Measurements from ENCODE around the gene OFD1.
A peak's percentile ranks its signal among the peaks of the same experiment; 100 is the strongest.

Gene OFD1

DNA sequence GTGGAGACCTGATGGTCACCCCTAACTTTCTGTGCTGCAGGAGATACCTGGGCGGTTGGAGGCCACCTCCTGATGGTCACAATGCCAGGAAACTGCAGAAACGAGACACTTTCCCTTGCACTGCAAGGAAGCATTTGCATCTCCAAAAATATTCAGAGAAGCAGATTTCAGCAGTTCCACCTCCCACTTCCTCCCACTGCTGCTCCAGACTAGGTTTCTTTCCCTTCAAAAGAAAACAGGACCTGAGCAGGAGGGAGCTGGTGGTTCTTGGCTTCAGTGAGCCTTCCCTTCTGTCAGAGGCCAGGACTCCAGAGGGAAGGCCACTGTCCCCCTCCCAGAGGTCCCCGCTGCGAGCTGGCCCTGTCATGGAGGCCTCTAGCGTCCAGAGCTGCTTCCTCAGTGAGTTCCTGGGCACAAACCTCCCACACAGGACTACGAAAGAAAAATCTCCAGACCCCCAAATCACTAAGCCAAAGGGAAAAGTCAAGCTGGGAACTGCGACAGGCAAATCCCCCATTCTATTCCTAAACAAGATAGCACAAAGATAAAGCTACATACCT, 46.4 kb downstream of the OFD1 start:
- no peaks in the 10 kb centered on the region for H3K9me3 ChIP-seq (ENCODE audit: insufficient read depth, low read depth, low read length)
- peaks cover 12 to 13% of the 10 kb centered on the region in 2 experiments for H3K4me1 ChIP-seq (ENCODE audit: control insufficient read depth in 1 of 2, insufficient read depth in 2 of 2, low read length in 2 of 2)
- no peaks in the 10 kb centered on the region for H3K79me2 ChIP-seq (ENCODE audit: control insufficient read depth, insufficient read depth, low read length, poor library complexity)
- no peak overlapping the region for H3K18ac ChIP-seq (ENCODE audit: low read length)
- H4K8ac ChIP-seq (ENCODE audit: low read depth, low read length): peak overlapping the region; percentile 53
- no peak overlapping the region for H3K9ac ChIP-seq (ENCODE audit: low read length)
- H3K14ac ChIP-seq (ENCODE audit: low read length): peak overlapping the region; percentile 8
- H2BK12ac ChIP-seq (ENCODE audit: low read length): peak overlapping the region; percentile 64
- H2BK5ac ChIP-seq (ENCODE audit: low read depth, low read length, poor library complexity): peak overlapping the region; percentile 61
- H3K27ac ChIP-seq (ENCODE audit: low read depth, low read length): peak overlapping the region; percentile 56
- H3K4ac ChIP-seq (ENCODE audit: low read depth, low read length): no peak overlapping the region
- no CpG with 5 or more reads among the region's 7 CpGs for WGBS (ENCODE audit: extremely low coverage, insufficient coverage, insufficient read length)
- H3K27me3 ChIP-seq (ENCODE audit: insufficient read depth, low read length): no peaks in the 10 kb centered on the region
- H3K4me2 ChIP-seq (ENCODE audit: low read length): peak overlapping the region; percentile 16
- H4K12ac ChIP-seq (ENCODE audit: low read depth, low read length): no peak overlapping the region
- H3K23ac ChIP-seq (ENCODE audit: low read length): no peak overlapping the region
- DNase-seq: no peak
- H2AFZ ChIP-seq (ENCODE audit: insufficient read depth, low read length, poor library complexity): no peak overlapping the region
- peak overlapping the region; percentile 61 for H4K91ac ChIP-seq (ENCODE audit: low read depth, low read length)
- peaks cover 3 to 5% of the 10 kb centered on the region in 2 experiments for H3K36me3 ChIP-seq (ENCODE audit: control insufficient read depth in 1 of 2, insufficient read depth in 2 of 2, low read length in 2 of 2)
- peak overlapping the region; percentile 72 for H2BK120ac ChIP-seq (ENCODE audit: insufficient read depth, low read length, poor library complexity)
- H3K79me1 ChIP-seq (ENCODE audit: low read length): peaks cover 9% of the 10 kb centered on the region
- no peak overlapping the region for H3K4me3 ChIP-seq (ENCODE audit: low read depth, low read length)
- no peak overlapping the region for H2AK5ac ChIP-seq (ENCODE audit: low read length)

DNA sequence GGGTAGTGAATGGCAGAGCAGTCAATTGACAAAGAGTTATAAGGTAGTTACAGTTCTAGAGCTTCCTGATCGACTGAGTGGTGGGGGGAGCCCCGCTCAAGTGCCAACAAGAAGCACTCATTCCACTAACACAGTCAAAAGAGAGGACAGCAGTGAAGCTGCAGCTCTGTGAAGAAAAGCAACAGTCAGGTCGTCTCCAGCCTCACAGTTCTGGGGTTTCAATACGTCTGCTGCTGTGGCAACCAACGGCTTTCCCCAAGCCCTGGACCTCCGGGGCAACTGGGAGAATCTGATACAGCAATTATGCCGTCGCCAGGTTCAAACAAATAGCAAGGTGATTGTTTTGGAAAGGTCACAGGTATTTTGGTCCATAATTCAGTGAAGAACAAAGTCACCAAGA, 51.5 kb downstream of the OFD1 start:
- Histone ChIP-seq H2BK120ac (ENCODE audit: insufficient read depth, low read length, poor library complexity) (no peak overlapping the region), H2AK5ac (ENCODE audit: low read length) (no peak overlapping the region), H3K4ac (ENCODE audit: low read depth, low read length) (no peak overlapping the region), H3K18ac (ENCODE audit: low read length) (no peak overlapping the region), H3K9ac (ENCODE audit: low read length) (no peak overlapping the region), H2AFZ (ENCODE audit: insufficient read depth, low read length, poor library complexity) (no peak overlapping the region), H3K4me3 (ENCODE audit: low read depth, low read length) (no peak overlapping the region), H3K14ac (ENCODE audit: low read length) (no peak overlapping the region), H3K9me3 (ENCODE audit: insufficient read depth, low read depth, low read length) (no peaks in the 10 kb centered on the region), H4K12ac (ENCODE audit: low read depth, low read length) (no peak overlapping the region), H3K4me2 (ENCODE audit: low read length) (peak overlapping the region; percentile 18), H3K27me3 (ENCODE audit: insufficient read depth, low read length) (no peaks in the 10 kb centered on the region), H4K8ac (ENCODE audit: low read depth, low read length) (no peak overlapping the region), H2BK12ac (ENCODE audit: low read length) (no peak overlapping the region), H3K79me2 (ENCODE audit: control insufficient read depth, insufficient read depth, low read length, poor library complexity) (no peaks in the 10 kb centered on the region), H4K91ac (ENCODE audit: low read depth, low read length) (peak overlapping the region; percentile 88), H2BK5ac (ENCODE audit: low read depth, low read length, poor library complexity) (peak overlapping the region; percentile 21), H3K79me1 (ENCODE audit: low read length) (peaks cover 3% of the 10 kb centered on the region), H3K36me3 (ENCODE audit: control insufficient read depth in 1 of 2, insufficient read depth in 2 of 2, low read length in 2 of 2) (no peaks in the 10 kb centered on the region), H3K27ac (ENCODE audit: low read depth, low read length) (peak overlapping the region; percentile 76), H3K4me1 (ENCODE audit: control insufficient read depth in 1 of 2, insufficient read depth in 2 of 2, low read length in 2 of 2) (peaks cover 6 to 16% of the 10 kb centered on the region in 2 experiments), H3K23ac (ENCODE audit: low read length) (no peak overlapping the region)
- DNase-seq: no peak
- WGBS (ENCODE audit: extremely low coverage, insufficient coverage, insufficient read length): no CpG with 5 or more reads among the region's 8 CpGs

DNA sequence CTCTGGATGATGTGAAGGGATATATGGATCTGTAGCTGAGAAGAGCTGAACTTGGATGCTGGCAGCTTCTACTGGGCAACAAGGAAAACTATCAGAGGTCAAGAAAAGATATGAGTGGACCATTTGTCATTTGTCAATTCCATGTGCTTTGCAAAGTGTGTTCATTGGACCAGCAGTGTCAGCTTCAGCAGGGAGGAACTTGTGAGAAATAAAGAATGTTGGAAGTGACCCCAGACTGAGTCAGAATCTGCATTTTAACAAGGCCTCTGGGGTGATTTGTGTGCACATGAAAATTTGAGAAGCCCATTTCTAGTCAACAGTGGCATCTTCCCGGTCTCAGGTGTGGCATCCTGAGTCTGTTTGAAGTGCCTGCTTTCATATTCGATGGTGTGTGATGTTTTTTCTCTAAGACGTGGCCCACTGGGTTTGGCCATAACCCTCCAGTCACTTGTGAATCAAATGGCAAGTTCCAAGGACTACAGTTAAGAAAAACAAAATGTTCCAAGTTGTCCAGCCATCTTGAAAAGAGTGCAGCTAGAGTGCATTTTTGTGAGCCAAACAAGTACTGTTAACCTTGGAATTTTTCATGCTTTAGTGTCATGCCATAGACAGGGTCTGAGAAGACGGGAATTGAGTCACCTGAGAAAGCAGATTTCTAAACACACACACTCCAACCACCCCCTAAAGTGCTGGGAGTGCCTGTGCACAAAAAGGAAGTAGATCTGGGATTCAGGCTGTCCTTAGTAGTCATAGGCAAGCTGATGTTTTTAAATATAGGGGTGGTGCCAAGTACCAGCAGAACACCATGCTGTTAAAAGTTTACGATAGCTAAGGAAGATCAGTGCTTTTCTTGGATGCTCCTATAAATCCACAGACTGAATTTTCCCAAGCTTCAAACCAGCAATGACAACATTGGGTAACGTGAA, 55.9 kb downstream of the OFD1 start:
- Histone ChIP-seq H4K91ac (ENCODE audit: low read depth, low read length) (no peak overlapping the region), H2BK12ac (ENCODE audit: low read length) (no peak overlapping the region), H3K14ac (ENCODE audit: low read length) (no peak overlapping the region), H3K27ac (ENCODE audit: low read depth, low read length) (no peak overlapping the region), H3K36me3 (ENCODE audit: control insufficient read depth in 1 of 2, insufficient read depth in 2 of 2, low read length in 2 of 2) (no peaks in the 10 kb centered on the region), H2BK5ac (ENCODE audit: low read depth, low read length, poor library complexity) (no peak overlapping the region), H3K9ac (ENCODE audit: low read length) (no peak overlapping the region), H3K4me2 (ENCODE audit: low read length) (no peak overlapping the region), H2AK5ac (ENCODE audit: low read length) (no peak overlapping the region), H3K4me3 (ENCODE audit: low read depth, low read length) (no peak overlapping the region), H3K9me3 (ENCODE audit: insufficient read depth, low read depth, low read length) (no peaks in the 10 kb centered on the region), H3K4ac (ENCODE audit: low read depth, low read length) (no peak overlapping the region), H2BK120ac (ENCODE audit: insufficient read depth, low read length, poor library complexity) (no peak overlapping the region), H3K18ac (ENCODE audit: low read length) (no peak overlapping the region), H3K79me1 (ENCODE audit: low read length) (peaks cover 1% of the 10 kb centered on the region), H4K8ac (ENCODE audit: low read depth, low read length) (no peak overlapping the region), H3K23ac (ENCODE audit: low read length) (no peak overlapping the region), H3K79me2 (ENCODE audit: control insufficient read depth, insufficient read depth, low read length, poor library complexity) (no peaks in the 10 kb centered on the region), H2AFZ (ENCODE audit: insufficient read depth, low read length, poor library complexity) (no peak overlapping the region), H3K27me3 (ENCODE audit: insufficient read depth, low read length) (no peaks in the 10 kb centered on the region), H4K12ac (ENCODE audit: low read depth, low read length) (no peak overlapping the region), H3K4me1 (ENCODE audit: control insufficient read depth in 1 of 2, insufficient read depth in 2 of 2, low read length in 2 of 2) (peaks cover 1 to 12% of the 10 kb centered on the region in 2 experiments)
- DNase-seq: no peak
- WGBS (ENCODE audit: extremely low coverage, insufficient coverage, insufficient read length): no CpG with 5 or more reads among the region's 6 CpGs

GRCh38 chrX:13791145-13791544, 56.6 kb downstream of the OFD1 start:
- no peak overlapping the region for H3K27ac ChIP-seq (ENCODE audit: low read depth, low read length)
- H2BK5ac ChIP-seq (ENCODE audit: low read depth, low read length, poor library complexity): no peak overlapping the region
- no peak for DNase-seq
- H3K18ac ChIP-seq (ENCODE audit: low read length): no peak overlapping the region
- no peak overlapping the region for H3K4me3 ChIP-seq (ENCODE audit: low read depth, low read length)
- H3K23ac ChIP-seq (ENCODE audit: low read length): no peak overlapping the region
- H3K4me2 ChIP-seq (ENCODE audit: low read length): no peak overlapping the region
- H2AK5ac ChIP-seq (ENCODE audit: low read length): no peak overlapping the region
- no peaks in the 10 kb centered on the region for H3K79me1 ChIP-seq (ENCODE audit: low read length)
- H3K9ac ChIP-seq (ENCODE audit: low read length): no peak overlapping the region
- no peak overlapping the region for H4K12ac ChIP-seq (ENCODE audit: low read depth, low read length)
- peaks cover 0 to 7% of the 10 kb centered on the region in 2 experiments for H3K4me1 ChIP-seq (ENCODE audit: control insufficient read depth in 1 of 2, insufficient read depth in 2 of 2, low read length in 2 of 2)
- no peak overlapping the region for H4K8ac ChIP-seq (ENCODE audit: low read depth, low read length)
- H4K91ac ChIP-seq (ENCODE audit: low read depth, low read length): no peak overlapping the region
- H2AFZ ChIP-seq (ENCODE audit: insufficient read depth, low read length, poor library complexity): no peak overlapping the region
- no CpG with 5 or more reads among the region's 2 CpGs for WGBS (ENCODE audit: extremely low coverage, insufficient coverage, insufficient read length)
- H2BK120ac ChIP-seq (ENCODE audit: insufficient read depth, low read length, poor library complexity): no peak overlapping the region
- H3K36me3 ChIP-seq (ENCODE audit: control insufficient read depth in 1 of 2, insufficient read depth in 2 of 2, low read length in 2 of 2): no peaks in the 10 kb centered on the region
- no peaks in the 10 kb centered on the region for H3K27me3 ChIP-seq (ENCODE audit: insufficient read depth, low read length)
- H3K79me2 ChIP-seq (ENCODE audit: control insufficient read depth, insufficient read depth, low read length, poor library complexity): no peaks in the 10 kb centered on the region
- no peak overlapping the region for H3K4ac ChIP-seq (ENCODE audit: low read depth, low read length)
- H2BK12ac ChIP-seq (ENCODE audit: low read length): no peak overlapping the region
- H3K14ac ChIP-seq (ENCODE audit: low read length): no peak overlapping the region
- H3K9me3 ChIP-seq (ENCODE audit: insufficient read depth, low read depth, low read length): no peaks in the 10 kb centered on the region
